Measurements from ENCODE around the gene TNFSF15. TPM values are rescaled to one million over a fixed set of nuclear protein-coding genes. Genes with fewer than 3 reads are reported as not detected.

Gene TNFSF15
- polyA plus RNA-seq, 12 donors, result 0.08 to 3.5 (median 0.26) TPM; not detected in 1

DNA sequence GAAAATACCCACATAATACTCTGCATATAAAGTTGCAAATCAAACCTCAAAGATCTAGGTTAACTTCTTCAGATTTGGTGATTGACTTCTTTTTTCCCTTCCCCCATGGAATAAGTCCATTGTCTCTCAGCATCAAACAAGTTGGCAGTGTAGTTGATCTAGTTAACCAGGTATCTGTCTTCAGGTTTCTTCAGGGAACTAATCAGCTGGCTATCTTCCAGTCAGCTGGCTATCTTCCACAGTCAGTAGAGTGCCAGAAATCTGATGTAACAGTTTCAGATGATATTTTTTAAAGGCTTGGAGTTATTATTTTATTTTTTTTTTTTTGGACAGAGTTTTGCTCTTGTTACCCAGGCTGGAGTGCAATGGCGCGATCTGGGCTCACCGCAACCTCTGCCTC is 16.8 kb downstream of the TNFSF15 start:
- no peak for DNase-seq

DNA sequence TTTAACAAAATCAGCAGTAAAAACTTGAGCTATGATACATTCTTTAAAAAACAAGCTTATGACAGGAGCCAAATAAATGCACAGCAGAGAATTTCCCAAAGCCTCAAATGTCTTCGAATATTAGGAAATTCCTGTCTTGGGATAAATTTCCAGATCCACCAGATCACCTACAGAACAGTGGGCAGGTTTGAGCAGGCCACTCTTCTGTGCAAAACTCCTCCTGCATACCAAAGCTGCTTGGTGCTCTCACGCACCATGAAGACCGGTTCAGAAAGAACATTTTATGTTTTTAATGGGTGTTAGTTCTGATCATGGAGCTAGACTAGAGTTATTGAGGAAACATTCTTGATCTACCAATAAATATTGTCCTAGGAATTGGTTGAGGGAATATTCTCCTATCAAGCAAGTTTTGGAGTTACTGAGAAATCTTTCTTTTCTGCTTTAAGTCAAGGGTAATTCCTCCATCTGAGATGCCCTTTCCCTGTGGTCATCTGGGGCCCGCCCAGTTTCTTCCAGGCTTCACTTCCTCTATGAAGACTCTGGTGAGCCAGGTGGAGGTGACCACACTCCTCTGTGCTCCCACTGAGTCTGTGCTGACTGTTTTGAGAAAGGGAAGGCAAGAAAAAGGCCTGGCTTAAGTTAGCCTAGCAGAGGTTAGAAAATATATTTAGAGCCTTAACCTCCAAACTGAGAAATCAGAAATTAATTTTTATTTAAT is 17.9 kb downstream of the TNFSF15 start:
- no peak for DNase-seq

GRCh38 chr9:114787214-114787613 is 18.6 kb downstream of the TNFSF15 start:
- DNase-seq, result no peak

GRCh38 chr9:114785866-114786650 is 19.8 kb downstream of the TNFSF15 start:
- no peak for DNase-seq

DNA sequence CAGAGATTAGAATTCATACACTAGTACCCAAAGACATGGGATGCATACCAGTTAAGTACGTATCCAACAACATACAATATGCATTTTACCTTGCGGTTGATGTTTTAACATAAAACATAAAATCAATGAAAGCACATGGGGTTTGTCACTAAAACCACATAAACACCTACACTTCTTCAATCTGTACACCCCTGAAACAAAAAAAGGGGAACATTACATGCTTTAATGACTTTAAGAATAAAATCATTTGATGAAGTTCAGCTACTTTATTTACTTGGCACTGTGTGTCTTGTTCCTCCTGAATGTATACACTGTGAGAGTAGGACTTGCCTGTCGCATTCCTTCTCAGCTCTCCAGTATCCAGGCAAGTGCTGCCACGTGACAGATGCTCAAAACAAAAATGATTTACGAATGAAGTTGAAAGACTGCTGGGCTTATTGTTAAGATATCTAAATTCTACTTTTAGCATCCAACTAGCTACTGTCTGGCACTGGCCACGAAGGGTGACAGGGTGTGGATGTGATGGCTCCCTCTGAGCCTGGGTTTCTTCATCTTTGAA is 21.0 kb downstream of the TNFSF15 start:
- no peak for DNase-seq

DNA sequence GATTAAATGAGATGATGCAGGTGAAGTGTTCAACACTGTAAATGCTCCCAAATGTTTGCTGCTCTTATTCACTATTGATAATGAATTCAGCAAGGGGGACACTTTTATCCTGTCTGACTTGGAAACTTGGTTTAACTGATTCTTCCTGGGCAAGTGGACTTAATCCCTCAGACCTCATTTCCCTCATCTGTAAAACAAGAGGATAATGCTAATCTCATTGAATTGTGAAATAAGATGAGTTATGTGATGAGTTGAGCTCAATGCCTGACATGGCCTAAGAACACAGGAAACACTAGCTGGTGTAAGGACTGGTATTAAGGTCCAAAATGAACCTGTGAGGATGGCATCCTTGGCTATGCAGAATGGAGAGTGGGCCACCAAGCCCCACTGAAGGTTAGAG is 23.3 kb downstream of the TNFSF15 start:
- DNase-seq, result no peak

- DNase-seq, result no peak
Measured at GRCh38 chr9:114779352-114779845, 26.4 kb downstream of the TNFSF15 start.

DNA sequence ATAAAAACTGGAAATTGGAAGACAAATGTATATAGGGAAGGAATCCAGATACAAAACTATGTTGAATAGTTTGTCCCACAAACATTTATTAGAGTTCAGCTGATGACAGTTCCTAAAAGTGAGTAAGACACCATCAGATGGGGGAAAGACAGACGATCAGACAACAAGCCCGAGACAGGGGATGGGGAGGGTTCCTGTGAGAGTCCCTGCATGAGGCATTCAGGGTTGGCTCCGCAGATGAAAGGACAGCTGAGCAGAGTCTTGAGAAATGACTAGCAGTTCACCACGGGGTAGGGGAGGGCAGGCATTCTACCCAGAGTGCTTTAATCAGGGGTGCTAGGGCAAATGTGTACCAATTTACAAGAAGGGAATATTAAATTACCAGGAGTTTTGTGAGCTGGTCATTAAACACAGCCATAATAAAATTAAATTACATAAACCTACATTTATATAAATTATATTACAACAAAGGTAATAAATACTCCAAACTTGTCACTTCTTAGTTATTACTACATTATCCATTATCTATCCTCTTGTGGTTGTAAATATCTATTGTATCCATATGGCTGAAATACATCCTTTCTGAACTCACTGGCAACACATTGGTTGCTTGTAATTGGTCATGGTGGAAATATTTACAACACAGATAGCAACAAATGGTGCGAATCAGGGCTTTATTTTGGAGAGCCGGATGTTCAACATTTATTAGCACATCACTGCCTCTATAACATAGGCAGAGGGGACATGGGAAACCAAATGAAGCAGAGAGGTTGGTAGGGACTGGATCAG is 27.8 kb downstream of the TNFSF15 start:
- DNase-seq, result peak; percentile 25

DNA sequence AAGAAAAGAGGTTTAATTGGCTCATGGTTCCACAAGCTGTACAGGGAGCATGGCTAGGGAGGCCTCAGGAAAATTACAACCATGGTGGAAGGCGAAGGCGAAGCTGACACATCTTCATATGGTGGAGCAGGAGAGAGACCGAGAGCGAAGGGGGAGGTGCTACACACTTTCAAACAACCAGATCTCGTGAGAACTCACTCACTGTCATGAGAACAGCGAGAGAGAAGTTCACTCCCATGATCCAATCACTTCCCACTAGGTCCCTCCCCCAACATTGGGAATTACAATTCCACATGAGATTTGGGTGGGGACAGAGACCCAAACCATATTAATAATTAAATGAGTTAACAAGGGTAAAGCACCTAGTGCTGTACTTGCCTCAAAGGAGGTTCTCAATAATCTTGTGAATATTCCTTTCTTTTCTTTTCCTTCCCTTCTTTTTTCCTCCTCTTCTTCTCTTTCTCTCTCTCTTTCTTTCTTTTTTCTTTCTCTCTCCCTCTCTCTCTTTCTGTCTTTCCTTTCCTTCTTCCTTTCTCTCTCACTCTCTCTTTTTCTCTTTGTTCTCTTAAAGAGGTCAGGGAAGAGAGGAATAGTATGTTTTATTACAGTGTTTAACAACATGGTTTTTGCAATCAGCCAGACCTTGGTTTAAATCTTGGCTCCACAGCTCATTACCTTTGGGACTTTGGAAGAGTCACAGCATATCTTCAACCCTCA is 29.0 kb downstream of the TNFSF15 start:
- DNase-seq, result no peak

GRCh38 chr9:114775981-114776380 is 29.9 kb downstream of the TNFSF15 start:
- DNase-seq, result no peak

DNA sequence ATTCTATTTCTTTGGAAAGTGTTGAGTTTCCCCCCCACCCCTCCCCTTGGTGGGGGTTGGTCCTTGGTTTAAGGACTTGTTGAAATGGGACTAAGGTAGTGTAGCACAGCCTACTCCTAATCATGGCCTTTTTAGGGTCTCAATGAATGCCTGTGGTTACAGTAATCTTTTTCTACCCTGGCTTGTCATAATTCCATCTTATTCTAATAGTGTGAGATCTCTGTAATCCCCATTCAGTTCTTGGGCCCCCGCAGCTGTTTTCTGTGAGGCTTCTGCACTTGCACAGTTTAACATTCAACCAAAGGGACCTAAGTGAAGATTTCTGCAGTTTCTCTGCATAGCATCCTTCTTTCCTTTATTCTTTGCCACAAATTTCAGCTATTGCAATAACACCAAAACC is 30.7 kb downstream of the TNFSF15 start:
- DNase-seq, result no peak

DNA sequence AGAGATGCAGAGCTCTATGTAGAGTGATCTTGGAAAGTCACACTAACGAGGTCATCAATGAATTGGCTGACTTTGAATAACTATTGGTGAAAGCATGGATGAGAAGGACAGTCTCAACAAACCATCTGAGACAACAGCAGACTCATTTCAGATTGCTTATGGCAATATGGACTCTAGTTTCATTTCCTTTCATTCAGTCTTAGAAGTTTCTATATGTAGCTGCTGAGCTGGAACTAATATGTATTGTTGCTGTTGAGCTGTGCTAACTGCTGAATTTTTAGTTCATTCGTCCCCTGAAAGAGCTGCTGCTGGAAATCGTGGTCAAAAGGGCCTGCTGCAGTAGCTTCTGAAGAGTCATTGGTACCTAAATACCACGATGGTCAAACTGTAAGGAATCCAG is 31.3 kb downstream of the TNFSF15 start:
- no peak for DNase-seq

GRCh38 chr9:114771889-114772288 is 34.0 kb downstream of the TNFSF15 start:
- DNase-seq, result no peak

DNA sequence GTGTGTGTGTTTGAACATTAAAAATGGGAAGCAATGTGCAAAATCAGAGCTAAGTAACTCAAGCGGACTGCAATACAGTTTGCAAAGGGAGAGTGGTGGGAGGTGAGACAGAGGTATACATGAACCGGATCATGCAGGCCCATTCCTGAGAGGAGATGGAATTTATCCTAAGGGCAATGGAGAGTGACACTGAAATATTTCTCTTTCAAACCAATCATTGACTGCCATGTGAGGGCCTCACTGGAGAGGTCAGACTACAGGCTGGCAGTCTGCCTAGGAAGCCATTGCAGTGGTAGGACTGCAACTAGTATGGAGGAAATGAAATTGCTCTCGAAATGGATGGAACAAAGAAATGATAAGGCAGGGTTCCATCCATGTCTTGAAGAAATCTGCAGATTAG is 34.8 kb downstream of the TNFSF15 start:
- no peak for DNase-seq

- DNase-seq, result no peak
Measured at GRCh38 chr9:114769624-114770023, 36.2 kb downstream of the TNFSF15 start.

DNA sequence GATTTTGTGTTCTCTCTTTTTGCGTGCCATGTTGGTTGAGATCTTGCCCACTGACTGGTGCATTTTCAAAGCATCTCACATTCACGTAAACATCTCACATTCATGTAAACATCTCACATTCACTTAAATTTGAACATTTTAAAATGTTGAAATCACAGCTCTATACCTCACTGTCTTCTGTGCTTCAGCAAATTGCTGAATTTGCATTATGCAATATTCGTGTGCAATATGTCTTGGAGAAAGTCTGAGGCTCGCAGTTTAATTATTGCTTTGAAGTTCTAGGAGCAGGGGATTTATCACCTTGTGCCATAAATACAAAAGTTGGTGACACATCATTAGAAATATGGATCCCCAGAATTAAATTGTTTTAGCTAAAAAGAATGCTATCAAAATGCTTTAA is 42.6 kb downstream of the TNFSF15 start:
- DNase-seq, result no peak

GRCh38 chr9:114761523-114761922 is 44.3 kb downstream of the TNFSF15 start:
- no peak for DNase-seq

DNA sequence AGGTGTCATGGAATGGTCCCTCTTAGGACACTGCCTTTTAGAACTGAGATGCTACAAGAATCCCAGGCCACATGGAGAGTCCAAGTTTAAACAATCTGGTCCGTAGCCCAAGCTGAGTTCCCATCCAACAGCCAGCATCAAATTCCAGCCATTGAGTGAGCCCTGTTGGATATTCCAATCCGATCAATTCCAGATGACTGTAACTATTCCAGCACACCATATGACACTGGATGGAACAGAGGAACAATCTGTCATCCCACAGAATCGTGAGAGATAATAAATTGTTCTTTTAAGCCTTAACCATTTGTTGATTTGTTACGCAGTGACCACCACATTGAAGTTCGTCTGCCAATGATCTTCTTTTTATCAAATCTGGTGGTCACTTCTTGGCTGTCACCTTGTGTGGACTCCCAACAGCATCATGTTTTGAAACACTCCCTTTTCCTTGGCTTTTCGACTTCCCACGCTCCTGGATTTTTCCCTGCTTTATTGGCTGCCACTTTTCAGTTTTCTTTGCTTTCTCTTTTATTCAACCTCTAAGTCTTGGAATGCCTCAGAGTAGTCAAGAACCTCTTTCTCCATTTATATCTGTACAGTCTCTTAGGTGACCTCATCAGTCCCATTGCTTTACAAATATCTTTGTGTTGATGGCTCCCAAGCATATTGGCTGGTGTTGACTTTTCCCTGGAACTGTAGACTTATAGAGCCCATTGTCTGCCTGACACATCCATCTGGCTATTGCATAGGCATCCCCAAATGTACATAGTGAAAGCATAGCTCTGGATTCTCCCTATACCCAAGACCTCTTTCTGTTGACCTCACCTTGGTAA is 46.1 kb downstream of the TNFSF15 start:
- DNase-seq, result peak; percentile 35

DNA sequence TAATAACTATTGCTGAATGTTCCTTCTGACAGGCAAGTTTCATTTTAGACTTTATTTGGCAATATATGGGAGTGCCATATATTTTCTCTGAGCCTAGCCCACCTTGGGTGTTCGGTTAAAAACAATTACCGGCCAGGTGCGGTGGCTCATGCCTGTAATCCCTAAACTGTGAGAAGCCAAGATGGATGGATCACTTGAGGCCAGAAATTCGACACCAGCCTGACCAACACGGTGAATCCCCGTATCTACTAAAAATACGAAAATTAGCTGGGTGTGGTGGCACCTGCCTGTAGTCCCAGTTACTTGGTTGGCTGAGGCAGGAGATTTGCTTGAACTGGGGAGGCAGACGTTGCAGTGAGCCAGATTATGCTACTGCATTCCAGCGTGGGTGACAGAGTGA is 47.9 kb downstream of the TNFSF15 start:
- no peak for DNase-seq

GRCh38 chr9:114757395-114757794 is 48.4 kb downstream of the TNFSF15 start:
- DNase-seq, result no peak

Data from muscle of arm (tissue), 12 donors.